Uterus (tissue), 2 donors: ENCODE measurements around the gene JPT2.

ENCODE experiments used
- POLR2A ChIP-seq, 2 donors: fragments of 450-650 bp; IDR thresholded peaks; one replicate each; pipeline ENCODE4 v1.6.1; 2016; ENCODE audit warnings: antibody characterized with exemption in 2 of 2, mild to moderate bottlenecking in 1 of 2, moderate library complexity in 1 of 2
- TF ChIP-seq, protein P1 (sequence below), 4 experiments: fragments of 200-600 bp in 2 of 4; fragments of 450-650 bp in 2 of 4; sonication (generic) in 2 of 4; IDR thresholded peaks; one replicate each; pipeline ENCODE4 v1.5.1; 2016 to 2019; ENCODE audit warnings: antibody characterized with exemption in 4 of 4, mild to moderate bottlenecking in 2 of 4, moderate library complexity in 1 of 4

DNA sequence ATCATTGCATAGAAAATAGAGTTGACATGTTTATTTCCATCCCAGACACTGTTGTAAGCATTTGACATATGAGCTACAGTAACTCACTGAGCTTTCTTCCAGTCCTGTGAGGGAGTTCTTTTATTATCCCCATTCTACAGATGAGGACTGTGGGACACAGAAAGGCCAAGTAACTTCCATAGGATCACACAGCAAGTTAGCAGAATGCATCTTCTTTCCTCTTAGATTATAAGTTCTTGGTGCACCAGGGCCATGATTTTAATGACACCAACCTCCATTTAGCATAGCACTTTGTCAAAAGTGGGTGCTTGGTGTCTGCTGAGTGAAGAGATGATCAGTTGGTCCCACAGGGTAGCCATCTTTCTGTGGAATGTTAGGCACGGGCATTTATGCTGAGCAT, 12.7 kb downstream of the JPT2 start:
- TF ChIP-seq, protein P1, sequence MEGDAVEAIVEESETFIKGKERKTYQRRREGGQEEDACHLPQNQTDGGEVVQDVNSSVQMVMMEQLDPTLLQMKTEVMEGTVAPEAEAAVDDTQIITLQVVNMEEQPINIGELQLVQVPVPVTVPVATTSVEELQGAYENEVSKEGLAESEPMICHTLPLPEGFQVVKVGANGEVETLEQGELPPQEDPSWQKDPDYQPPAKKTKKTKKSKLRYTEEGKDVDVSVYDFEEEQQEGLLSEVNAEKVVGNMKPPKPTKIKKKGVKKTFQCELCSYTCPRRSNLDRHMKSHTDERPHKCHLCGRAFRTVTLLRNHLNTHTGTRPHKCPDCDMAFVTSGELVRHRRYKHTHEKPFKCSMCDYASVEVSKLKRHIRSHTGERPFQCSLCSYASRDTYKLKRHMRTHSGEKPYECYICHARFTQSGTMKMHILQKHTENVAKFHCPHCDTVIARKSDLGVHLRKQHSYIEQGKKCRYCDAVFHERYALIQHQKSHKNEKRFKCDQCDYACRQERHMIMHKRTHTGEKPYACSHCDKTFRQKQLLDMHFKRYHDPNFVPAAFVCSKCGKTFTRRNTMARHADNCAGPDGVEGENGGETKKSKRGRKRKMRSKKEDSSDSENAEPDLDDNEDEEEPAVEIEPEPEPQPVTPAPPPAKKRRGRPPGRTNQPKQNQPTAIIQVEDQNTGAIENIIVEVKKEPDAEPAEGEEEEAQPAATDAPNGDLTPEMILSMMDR (IDR thresholded peaks at IDR 0.05), result no peak
- no peak for TF ChIP-seq POLR2A (IDR thresholded peaks at IDR 0.05)
